Activated gamma-delta T cell (primary cell): Measurements from ENCODE around the gene CXCL9.
"Not testable (repeated sequence)": the region's sequence is repeated elsewhere in the genome, so short reads cannot be mapped to it uniquely, and the experiment has no call there.

Source experiments
- DNase-seq: peaks from one replicate; lab custom pipeline; 2025; lab: John Stamatoyannopoulos, UW
- total RNA-seq, 2 donors: gene quantifications; one replicate each; lab custom pipeline; 2026; lab: John Stamatoyannopoulos, UW

The CXCL9 gene
- total RNA-seq: 0 to 2.0 reads per million in 2 donors

DNA sequence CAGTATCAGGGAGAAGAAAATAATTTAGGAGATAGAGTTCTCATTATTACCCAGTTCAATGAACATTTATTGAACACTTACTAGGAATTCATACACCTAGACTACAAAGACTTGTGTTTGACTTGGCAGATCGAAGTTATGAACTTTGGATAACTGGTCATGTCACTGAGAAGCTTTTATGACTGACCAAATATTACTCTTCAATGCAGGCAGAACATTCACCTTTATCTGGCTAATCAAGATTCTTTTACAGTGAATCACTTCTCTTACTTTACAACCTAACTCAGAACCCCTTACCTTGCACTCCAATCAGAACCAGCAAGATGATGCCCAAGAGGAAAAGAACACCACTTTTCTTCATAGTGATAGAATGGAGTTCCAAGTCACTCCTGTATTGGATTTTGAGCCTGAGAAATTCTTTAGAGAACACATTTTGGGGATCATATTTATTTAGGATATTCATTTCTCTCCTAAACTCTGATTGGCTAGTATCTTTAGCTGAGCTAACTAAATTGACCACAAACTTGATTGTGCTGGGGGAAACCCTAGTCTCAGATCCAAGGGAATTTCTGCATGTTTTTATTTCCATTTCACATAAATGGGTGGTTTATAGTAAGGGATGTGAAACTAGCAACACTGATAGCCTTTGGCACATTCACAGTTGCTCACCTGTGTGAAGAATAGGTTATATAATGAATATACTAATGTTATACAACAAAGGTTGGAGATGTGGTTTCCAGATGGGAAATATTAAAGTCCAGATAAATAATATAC, at the start of gene CXCL9:
CXCL9 (minus strand) TSS at position 421 of the 774 bp plus-strand sequence; CDS start at position 361, 60 bp downstream.
- DNase-seq: no peak

DNA sequence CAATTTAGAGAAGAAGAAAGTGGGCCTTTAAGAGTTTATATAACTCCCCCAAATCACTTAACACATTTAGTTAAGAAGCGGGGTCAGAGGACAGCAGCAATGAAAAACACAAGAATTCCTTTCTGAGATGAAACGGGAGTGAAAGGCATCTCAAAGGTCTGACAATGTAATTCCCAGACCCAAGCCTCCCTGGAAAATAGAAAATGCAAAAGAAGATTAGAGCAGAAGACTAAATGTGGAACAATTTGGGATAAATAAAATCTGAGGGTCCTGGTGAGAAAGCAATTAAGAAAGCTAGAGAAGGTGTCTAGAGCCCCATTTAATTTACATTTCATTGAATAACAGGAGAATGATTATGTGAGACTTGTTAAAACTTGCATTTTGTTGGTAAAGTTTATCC, 48.1 kb upstream of the CXCL9 start:
- no peak for DNase-seq

GRCh38 chr4:76055016-76055415, 47.7 kb upstream of the CXCL9 start:
- no peak for DNase-seq

- no peak for DNase-seq
Observed at GRCh38 chr4:76053730-76054129, 46.4 kb upstream of the CXCL9 start.

- not testable (repeated sequence) for DNase-seq
Observed at GRCh38 chr4:76050560-76051050, 43.3 kb upstream of the CXCL9 start.

DNA sequence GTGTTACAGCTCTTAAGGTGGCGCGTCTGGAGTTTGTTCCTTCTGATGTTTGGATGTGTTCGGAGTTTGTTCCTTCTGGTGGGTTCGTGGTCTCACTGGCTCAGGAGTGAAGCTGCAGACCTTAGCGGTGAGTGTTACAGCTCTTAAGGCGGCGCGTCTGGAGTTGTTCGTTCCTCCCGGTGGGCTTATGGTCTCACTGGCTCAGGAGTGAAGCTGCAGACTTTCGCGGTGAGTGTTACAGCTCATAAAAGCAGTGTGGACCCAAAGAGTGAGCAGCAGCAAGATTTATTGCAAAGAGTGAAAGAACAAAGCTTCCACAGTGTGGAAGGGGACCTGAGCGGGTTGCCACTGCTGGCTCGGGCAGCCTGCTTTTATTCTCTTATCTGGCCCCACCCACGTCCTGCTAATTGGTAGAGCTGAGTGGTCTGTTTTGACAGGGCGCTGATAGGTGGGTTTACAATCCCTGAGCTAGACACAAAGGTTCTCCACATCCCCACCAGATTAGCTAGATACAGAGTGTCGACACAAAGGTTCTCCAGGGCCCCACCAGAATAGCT, 42.6 kb upstream of the CXCL9 start:
- DNase-seq: not testable (repeated sequence)

DNA sequence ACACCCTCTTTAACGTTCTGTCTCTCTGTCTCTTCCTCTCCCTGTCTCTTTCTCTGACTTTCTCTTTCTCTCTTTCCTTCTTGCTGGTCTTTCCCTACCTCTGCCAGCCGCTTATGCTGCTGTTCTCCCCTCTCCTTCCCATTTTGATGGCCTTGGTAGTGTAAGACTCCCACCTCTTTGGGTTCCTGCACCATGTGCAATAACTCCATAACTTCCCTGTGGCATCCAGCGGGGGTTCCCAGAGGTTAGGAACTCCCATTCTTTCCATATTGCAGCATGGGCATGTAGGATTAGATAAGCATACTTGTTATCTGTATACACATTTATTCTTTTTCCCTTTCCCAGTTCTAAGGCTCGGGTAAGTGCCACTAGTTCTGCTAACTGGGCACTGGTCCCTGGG, 37.4 kb upstream of the CXCL9 start:
- DNase-seq: not testable (repeated sequence)

- not testable (repeated sequence) for DNase-seq
Observed at GRCh38 chr4:76043306-76043705, 36.0 kb upstream of the CXCL9 start.

- DNase-seq: not testable (repeated sequence)
Observed at GRCh38 chr4:76042241-76042998, 35.1 kb upstream of the CXCL9 start.

- DNase-seq: no peak
Observed at GRCh38 chr4:76036855-76037254, 29.5 kb upstream of the CXCL9 start.

DNA sequence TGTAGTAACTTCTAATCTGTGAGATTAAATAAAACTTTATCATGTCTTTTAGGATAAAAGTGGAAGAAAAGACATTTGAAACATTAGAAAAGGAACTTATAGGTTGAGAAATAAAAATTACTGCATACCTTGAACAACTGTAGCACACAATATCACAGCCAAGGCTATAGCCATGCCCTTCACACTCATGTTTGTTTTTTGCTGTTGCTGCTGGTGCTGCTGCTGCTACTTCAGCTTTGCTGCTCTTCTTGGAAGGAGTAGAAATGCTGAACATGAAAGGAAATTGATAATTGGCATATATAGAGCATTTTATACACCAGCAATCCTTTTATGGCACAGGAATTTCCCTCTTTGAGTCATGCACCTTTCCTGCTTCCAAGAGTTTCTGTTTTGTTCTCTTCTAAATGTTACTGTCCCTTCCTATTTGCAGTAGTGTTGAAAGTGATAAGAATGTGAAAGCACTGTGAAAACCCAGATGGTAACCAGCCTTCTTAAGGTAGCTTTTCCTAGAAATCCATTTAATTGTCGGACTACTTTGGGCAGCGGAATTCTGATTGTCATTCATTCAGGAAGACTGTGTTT, 28.6 kb upstream of the CXCL9 start, which contains the start of gene CXCL11:
CXCL11 (minus strand) TSS at position 272 of the 582 bp plus-strand sequence; CDS start at position 189, 83 bp downstream.
- no peak for DNase-seq

GRCh38 chr4:76035141-76035540, 27.8 kb upstream of the CXCL9 start:
- DNase-seq: no peak

DNA sequence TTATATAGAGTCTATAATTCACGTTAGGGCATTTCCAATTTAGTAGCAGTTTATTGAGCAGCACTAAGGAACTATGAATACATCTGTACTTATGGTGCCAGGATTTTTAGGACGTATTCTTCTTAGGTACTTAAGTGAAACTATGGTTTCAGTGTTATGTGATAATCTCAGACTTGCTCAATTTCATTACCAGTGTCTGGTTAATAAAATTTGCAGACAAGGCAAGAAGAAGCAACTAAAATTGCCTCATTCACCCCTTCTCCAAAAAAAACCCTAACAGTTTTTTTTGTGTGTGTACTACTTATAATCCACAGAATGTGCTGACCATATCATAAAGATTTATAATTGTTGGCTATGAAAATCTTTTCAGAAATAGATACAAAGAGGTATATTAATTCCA, 22.0 kb upstream of the CXCL9 start:
- no peak for DNase-seq

DNA sequence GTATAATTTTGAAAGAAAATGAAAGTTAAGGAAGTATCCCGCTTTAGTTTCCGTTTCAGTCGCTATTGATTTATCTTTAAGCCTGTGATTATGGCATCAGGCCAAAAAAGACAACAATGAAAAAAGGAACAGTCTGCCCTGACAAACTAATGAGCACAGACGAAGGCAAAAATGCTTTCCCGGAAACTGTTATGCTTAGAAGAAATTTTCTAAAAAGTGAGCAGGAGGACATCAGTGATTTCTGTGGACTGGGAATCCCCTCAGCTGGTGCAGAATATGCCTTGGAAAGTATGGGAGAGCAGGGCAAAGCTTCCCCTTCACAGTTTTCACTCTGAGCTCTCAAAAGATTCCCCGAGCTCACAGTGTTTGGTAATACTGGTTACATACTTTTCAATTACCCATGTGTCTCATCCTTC, 21.0 kb upstream of the CXCL9 start:
- DNase-seq: no peak

DNA sequence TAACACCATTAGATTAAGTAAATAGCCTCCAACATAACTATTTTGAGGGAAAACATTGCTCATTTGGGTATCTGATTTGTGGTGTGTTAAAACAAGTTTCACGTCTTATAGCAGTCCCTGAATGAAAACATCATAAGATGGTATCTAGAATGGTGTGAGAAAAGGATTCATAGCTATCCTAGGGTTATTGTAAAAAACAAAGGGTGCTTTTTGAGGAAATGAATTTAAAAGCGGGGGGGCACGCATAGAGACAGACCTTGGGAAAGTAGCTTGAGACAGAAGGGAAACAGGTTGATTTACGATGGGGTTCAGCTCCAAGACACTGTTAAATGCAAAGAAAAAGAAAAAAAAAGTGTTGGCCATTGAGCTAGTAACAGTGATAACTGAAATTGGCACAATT, 16.8 kb upstream of the CXCL9 start:
- no peak for DNase-seq

DNA sequence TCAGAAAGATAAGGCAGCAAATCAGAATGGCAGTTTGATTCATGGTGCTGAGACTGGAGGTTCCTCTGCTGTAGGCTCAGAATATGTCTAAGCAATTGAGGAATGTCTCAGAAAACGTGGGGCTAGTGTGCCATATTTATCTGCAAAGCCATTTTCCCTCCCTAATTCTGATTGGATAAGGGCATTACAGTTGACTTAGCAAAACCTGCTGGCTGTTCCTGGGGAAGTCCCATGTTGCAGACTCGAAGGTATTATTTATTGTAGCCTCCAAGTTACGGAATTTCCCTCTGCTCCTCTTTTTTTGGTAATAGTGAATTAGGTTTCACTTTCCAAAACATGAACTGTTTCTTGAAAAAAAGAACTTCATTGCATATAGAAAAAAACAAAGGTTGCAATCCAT, 16.1 kb upstream of the CXCL9 start, which contains the start of gene CXCL10:
CXCL10 (minus strand) TSS at position 109 of the 400 bp plus-strand sequence; CDS start at position 43, 66 bp downstream.
- DNase-seq: no peak

DNA sequence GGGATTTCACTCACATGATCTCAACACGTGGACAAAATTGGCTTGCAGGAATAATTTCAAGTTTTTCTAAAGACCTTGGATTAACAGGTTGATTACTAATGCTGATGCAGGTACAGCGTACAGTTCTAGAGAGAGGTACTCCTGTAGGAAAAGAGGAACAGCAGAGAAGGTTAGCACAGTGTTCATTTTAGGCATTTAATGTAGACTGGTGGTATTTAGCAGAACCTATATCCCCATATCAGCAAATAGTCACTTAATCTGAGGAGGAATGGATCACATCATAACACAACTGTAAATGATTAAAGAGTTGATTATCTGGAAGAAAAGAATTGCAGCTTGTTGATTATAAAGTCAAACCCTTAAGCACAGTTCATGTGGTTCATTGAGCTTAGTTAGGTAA, 15.4 kb upstream of the CXCL9 start:
- no peak for DNase-seq

GRCh38 chr4:76022031-76022430, 14.7 kb upstream of the CXCL9 start:
- DNase-seq: no peak

- no peak for DNase-seq
Observed at GRCh38 chr4:76017056-76017686, 9.9 kb upstream of the CXCL9 start.

GRCh38 chr4:76016393-76016792, 9.1 kb upstream of the CXCL9 start:
- DNase-seq: no peak

DNA sequence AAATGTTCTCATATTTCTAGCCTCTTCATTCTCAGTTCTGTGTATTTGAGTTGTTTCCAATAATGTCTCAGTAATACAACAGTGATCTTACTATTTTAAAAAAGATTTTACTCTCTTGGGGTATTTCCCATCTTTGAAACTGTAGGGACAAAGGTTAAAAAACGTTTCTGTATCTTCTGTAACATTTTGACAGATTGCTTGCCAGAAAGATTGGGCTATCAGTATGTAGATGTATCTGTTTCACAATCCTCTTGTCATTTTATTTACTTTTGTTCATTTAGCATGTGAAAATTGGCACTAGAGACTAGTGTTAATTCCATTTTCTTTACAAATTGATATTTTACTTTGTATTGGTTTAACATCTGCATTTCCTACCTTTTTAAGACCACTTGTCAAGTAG, 6.2 kb upstream of the CXCL9 start:
- DNase-seq: no peak
